Mesenchymal stem cell (in vitro differentiated cells and primary cell): ENCODE measurements around the gene CYP2A6.

Experiments
- DNase-seq: peaks from one replicate; pipeline ENCODE4 v3.0.0-alpha.2; 2013
- H2AFZ ChIP-seq: one replicate; pipeline ENCODE4 v1.6.1; 2013; ENCODE audit warnings: low read depth, mild to moderate bottlenecking, control low read depth, inconsistent platforms, low read length, moderate library complexity
- H2AK5ac ChIP-seq: 2 replicates; pipeline ENCODE4 v1.6.1; 2013; ENCODE audit warnings: low read length, moderate library complexity, mild to moderate bottlenecking, inconsistent platforms; ENCODE audit not compliant: severe bottlenecking
- H2BK120ac ChIP-seq: one replicate; pipeline ENCODE4 v1.6.1; 2013; ENCODE audit warnings: low read depth, mild to moderate bottlenecking, inconsistent platforms, low read length, moderate library complexity
- H2BK12ac ChIP-seq, 2 experiments: one replicate each; pipeline ENCODE4 v1.6.1; 2013; ENCODE audit warnings: inconsistent platforms in 2 of 2, low read length in 2 of 2, mild to moderate bottlenecking in 2 of 2, moderate library complexity in 2 of 2, control low read depth in 1 of 2
- H2BK15ac ChIP-seq: one replicate; pipeline ENCODE4 v1.6.1; 2013; ENCODE audit warnings: mild to moderate bottlenecking, low read depth, inconsistent platforms; ENCODE audit not compliant: poor library complexity, severe bottlenecking
- H2BK5ac ChIP-seq: 2 replicates; pipeline ENCODE4 v1.6.1; 2013; ENCODE audit warnings: low read depth, mild to moderate bottlenecking, low read length, control low read depth, inconsistent platforms; ENCODE audit not compliant: poor library complexity, severe bottlenecking
- H3K14ac ChIP-seq, 2 experiments: one replicate each; pipeline ENCODE4 v1.6.1; 2013; ENCODE audit warnings: inconsistent platforms in 2 of 2, low read length in 2 of 2, control low read depth in 1 of 2, mild to moderate bottlenecking in 1 of 2, moderate library complexity in 1 of 2
- H3K18ac ChIP-seq, 2 experiments: one replicate each; pipeline ENCODE4 v1.6.1; 2013; ENCODE audit warnings: inconsistent platforms in 2 of 2, low read length in 2 of 2, control low read depth in 1 of 2, low read depth in 1 of 2, mild to moderate bottlenecking in 1 of 2
- H3K23ac ChIP-seq, 2 experiments: one replicate each; pipeline ENCODE4 v1.6.1; 2013; ENCODE audit warnings: inconsistent platforms in 2 of 2, low read length in 2 of 2, mild to moderate bottlenecking in 2 of 2, moderate library complexity in 2 of 2, control low read depth in 1 of 2
- H3K27ac ChIP-seq: 2 replicates; pipeline ENCODE4 v1.5.1; 2013; ENCODE audit warnings: mild to moderate bottlenecking, moderate library complexity, low read length, control low read depth, inconsistent platforms; ENCODE audit not compliant: poor library complexity, severe bottlenecking
- H3K27me3 ChIP-seq, 2 experiments: 2 replicates each; pipeline versions ENCODE4 v1.6.1 to v1.7.0; 2013; ENCODE audit warnings: low read length in 2 of 2, mild to moderate bottlenecking in 2 of 2, moderate library complexity in 2 of 2, control low read depth in 1 of 2, inconsistent platforms in 1 of 2; ENCODE audit not compliant: control insufficient read depth in 1 of 2, insufficient read depth in 1 of 2
- H3K36me3 ChIP-seq, 2 experiments: 2 replicates each; pipeline versions ENCODE4 v1.6.1 to v1.7.0; 2013; ENCODE audit warnings: low read length in 2 of 2, control low read depth in 1 of 2, inconsistent platforms in 1 of 2, low read depth in 1 of 2, mild to moderate bottlenecking in 1 of 2; ENCODE audit not compliant: insufficient read depth in 2 of 2, control insufficient read depth in 1 of 2
- H3K4ac ChIP-seq, 2 experiments: one replicate each; pipeline ENCODE4 v1.6.1; 2013; ENCODE audit warnings: inconsistent platforms in 2 of 2, low read length in 2 of 2, mild to moderate bottlenecking in 2 of 2, moderate library complexity in 2 of 2, control low read depth in 1 of 2, low read depth in 1 of 2
- H3K4me1 ChIP-seq: 2 replicates; pipeline ENCODE4 v1.6.1; 2013; ENCODE audit warnings: low read depth, low read length, control low read depth; ENCODE audit not compliant: control insufficient read depth, insufficient read depth
- H3K4me2 ChIP-seq: 2 replicates; pipeline ENCODE4 v1.6.1; 2013; ENCODE audit warnings: low read length, mild to moderate bottlenecking, inconsistent platforms; ENCODE audit not compliant: poor library complexity, severe bottlenecking
- H3K4me3 ChIP-seq, 2 experiments: 2 replicates each; pipeline versions ENCODE4 v1.5.1 to v1.7.0; 2013; ENCODE audit warnings: low read length in 2 of 2, mild to moderate bottlenecking in 2 of 2, control low read depth in 1 of 2, low read depth in 1 of 2; ENCODE audit not compliant: insufficient read depth in 1 of 2
- H3K79me1 ChIP-seq: replicated peaks from 2 replicates; pipeline ENCODE4 v1.6.1; 2013; ENCODE audit warnings: mild to moderate bottlenecking, control low read depth, low read length, inconsistent platforms; ENCODE audit not compliant: poor library complexity, severe bottlenecking
- H3K9ac ChIP-seq: 2 replicates; pipeline ENCODE4 v1.7.0; 2013; ENCODE audit warnings: mild to moderate bottlenecking, low read length, moderate library complexity
- H3K9me3 ChIP-seq: 2 replicates; pipeline ENCODE4 v1.7.0; 2013; ENCODE audit warnings: mild to moderate bottlenecking, low read length; ENCODE audit not compliant: control insufficient read depth
- H4K8ac ChIP-seq: one replicate; pipeline ENCODE4 v1.6.1; 2013; ENCODE audit warnings: inconsistent platforms, mild to moderate bottlenecking, low read length, moderate library complexity
- H4K91ac ChIP-seq: one replicate; pipeline ENCODE4 v1.6.1; 2013; ENCODE audit warnings: mild to moderate bottlenecking, low read length, inconsistent platforms
- WGBS: methylation state at CpG from one replicate; pipeline ENCODE4 v1.1.7; 2013; ENCODE audit warnings: mixed read lengths; 5-methylcytosine and 5-hydroxymethylcytosine counted together

Gene CYP2A6

DNA sequence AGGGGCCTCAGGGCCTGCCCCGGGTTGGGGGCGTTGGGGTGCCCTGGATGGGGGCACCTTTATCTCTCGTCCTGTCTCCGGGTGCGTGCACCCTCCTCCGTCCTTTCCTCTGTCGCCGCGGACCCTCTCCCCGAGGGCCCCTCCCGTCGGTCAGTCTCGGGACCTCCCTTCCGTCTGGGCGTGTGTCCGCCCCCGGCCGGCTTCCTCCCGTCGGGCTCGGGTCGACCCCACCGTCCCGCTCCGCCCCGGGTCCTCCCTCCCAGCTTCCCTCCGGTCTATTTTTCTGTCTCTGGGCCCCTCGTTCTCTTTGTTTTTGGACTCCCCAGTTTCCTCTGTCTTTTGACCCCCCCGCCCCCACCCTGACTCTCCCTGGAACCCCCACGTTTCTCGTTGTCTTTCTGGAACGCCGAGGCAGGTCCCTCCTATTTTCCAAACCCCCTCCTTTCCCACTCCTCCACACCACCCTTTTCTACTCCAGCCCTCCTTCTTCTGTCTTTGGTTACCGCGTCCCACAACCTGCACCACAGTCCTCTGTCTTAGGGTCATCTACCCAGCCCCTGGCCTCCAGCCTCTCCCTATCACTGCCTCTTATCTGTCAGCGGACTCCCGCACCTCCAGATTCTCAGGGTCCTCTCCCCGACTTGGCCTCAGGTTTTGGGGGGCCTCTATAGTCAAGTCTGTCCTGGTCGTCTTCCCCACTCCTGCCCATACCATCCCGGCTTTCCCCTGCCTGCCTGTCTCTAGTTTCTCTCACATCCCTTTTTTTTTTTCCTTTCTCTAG, 50.5 kb downstream of the CYP2A6 start:
- Histone ChIP-seq H3K4me1 (peaks cover 46% of the 10 kb centered on the region), H3K9me3 (no peaks in the 10 kb centered on the region), H3K23ac (peak overlapping the region in 1 of 2 experiments; percentile 78), H4K91ac (peak overlapping the region; percentile 92), H3K27ac (peak overlapping the region; percentile 69), H2BK15ac (no peak overlapping the region), H3K9ac (peak overlapping the region; percentile 93), H3K27me3 (no peaks in the 10 kb centered on the region), H2BK12ac (peak overlapping the region in 1 of 2 experiments; percentile 6), H3K4me3 (peak overlapping the region; percentile 72 to 83), H2BK5ac (peak overlapping the region; percentile 31), H4K8ac (peak overlapping the region; percentile 87), H2AFZ (no peak overlapping the region), H3K79me1 (peaks cover 2% of the 10 kb centered on the region), H2BK120ac (peak overlapping the region; percentile 95), H3K36me3 (peaks cover 44 to 54% of the 10 kb centered on the region in 2 experiments), H3K14ac (peak overlapping the region; percentile 5 to 94), H2AK5ac (no peak overlapping the region), H3K4ac (peak overlapping the region; percentile 86 to 96), H3K18ac (peak overlapping the region; percentile 86 to 93), H3K4me2 (peak overlapping the region; percentile 93)
- peak; percentile 37 for DNase-seq
- 3% methylated on average over 40 of the region's 40 CpGs for WGBS

DNA sequence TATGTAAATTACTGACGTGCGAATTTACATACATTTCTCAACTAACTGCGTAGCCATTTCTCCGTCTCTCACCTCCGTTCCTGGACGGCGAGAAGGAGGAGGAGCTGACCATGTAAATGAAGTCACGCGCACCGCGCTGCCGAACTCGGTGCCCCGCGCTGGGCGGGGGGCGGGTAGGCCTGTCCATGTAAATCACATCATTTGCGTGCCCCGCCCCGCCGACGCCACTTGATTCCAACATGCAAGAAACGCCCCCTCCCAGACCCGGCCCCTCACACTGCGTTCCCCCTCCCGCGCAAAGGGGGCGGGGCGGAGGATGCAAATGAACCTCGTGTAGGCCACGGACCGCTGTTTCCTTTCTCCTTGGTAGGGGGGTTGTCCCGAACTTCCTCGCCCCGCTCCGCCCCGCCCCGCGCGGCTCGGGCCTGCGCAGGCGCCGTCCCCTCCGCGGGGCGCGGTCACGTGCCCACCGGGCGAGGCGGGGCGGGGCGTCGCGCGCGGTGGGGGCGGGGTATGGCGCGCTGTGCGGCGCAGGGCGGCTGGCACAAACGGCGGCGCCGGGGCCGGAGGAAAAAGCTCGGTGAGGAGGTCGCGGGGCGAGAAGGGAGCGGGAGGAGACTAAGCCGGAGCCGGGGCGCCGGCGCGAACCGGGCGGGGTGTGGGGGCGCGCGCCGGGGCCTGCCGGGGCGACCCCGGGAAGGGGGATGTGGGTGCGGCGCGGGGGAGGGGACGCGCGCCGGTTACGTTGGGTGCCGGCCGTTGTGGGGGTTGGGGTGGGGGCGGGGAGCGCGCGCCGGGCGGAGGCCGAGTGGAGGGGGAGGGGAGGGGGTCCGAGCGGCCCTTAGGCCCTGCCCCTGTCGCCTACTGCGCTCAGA, 51.3 kb downstream of the CYP2A6 start, which contains the start of gene EGLN2:
Gene EGLN2, plus strand, starts transcription at position 509 of the 875 bp plus-strand sequence. CDS start 1,382 bp downstream, outside the sequence.
- DNase-seq, result peak; percentile 100
- Histone ChIP-seq H3K23ac (peak within 1 kb of the TSS in 1 of 2 experiments; percentile 78), H2BK12ac (peak within 1 kb of the TSS in 1 of 2 experiments; percentile 46), H4K91ac (peak within 1 kb of the TSS; percentile 92), H3K9ac (peak within 1 kb of the TSS; percentile 93), H3K18ac (peak within 1 kb of the TSS; percentile 86 to 93), H3K4me1 (peaks cover 41% of the 10 kb centered on the region), H3K27me3 (no peaks in the 10 kb centered on the region), H3K4me2 (peak within 1 kb of the TSS; percentile 93), H4K8ac (peak within 1 kb of the TSS; percentile 87), H2AFZ (no peak within 1 kb of the TSS), H3K9me3 (no peaks in the 10 kb centered on the region), H2BK5ac (peak within 1 kb of the TSS; percentile 78), H3K14ac (peak within 1 kb of the TSS; percentile 5 to 94), H3K4me3 (peak within 1 kb of the TSS; percentile 72 to 83), H2BK120ac (peak within 1 kb of the TSS; percentile 95), H3K79me1 (peaks cover 2% of the 10 kb centered on the region), H3K36me3 (peaks cover 35 to 46% of the 10 kb centered on the region in 2 experiments), H2AK5ac (no peak within 1 kb of the TSS), H3K27ac (peak within 1 kb of the TSS; percentile 91), H2BK15ac (peak within 1 kb of the TSS; percentile 94), H3K4ac (peak within 1 kb of the TSS; percentile 86 to 96)
- WGBS, result 0% methylated on average over 35 of the region's 110 CpGs

DNA sequence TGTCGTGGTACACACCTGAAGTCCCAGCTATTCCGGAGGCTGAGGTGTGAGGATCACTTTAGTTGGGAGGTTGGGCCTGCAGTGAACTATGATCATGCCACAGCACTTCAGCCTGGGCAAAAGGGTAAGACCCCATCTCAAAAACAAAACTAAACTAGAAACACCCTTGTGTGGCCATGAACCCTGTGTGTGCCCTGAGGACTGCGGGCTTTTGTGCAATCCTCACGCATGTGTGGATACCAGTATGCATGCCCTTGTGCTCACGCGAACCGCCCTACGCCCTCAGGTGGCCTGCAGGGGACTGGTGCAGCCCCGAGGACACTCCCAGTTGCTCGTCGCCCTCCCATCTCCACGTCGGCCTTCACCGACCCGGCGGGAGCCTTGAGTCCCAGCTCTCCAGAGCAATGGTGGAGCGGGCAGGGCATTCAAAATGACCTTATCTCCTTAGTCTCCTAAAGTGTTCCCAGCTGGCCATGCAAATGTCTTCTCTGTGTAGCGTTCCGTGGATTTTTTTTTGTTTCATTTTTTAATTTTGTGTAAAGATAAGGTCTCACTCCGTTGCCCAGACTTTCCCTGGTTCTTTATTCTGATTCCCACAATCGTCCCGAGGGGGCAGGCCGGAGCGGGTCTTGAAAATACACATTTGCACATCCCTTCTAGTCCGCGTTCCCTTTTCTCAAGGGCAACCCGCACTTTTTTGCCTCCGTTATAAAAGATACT, 52.1 kb downstream of the CYP2A6 start:
- peaks cover 2% of the 10 kb centered on the region for H3K79me1 ChIP-seq
- peak overlapping the region in 1 of 2 experiments; percentile 27 for H3K4ac ChIP-seq
- H2BK15ac ChIP-seq, result no peak overlapping the region
- H4K8ac ChIP-seq, result peak overlapping the region; percentile 87
- DNase-seq, result peak; percentile 83
- no peaks in the 10 kb centered on the region for H3K27me3 ChIP-seq
- WGBS, result 13% methylated on average over 25 of the region's 28 CpGs
- H3K4me1 ChIP-seq, result peaks cover 33% of the 10 kb centered on the region
- H2AFZ ChIP-seq, result no peak overlapping the region
- no peak overlapping the region for H2AK5ac ChIP-seq
- H3K4me2 ChIP-seq, result peak overlapping the region; percentile 40
- peak overlapping the region; percentile 91 for H3K27ac ChIP-seq
- H3K23ac ChIP-seq, result no peak overlapping the region
- H3K36me3 ChIP-seq, result peaks cover 27 to 41% of the 10 kb centered on the region in 2 experiments
- H4K91ac ChIP-seq, result peak overlapping the region; percentile 85
- no peaks in the 10 kb centered on the region for H3K9me3 ChIP-seq
- H2BK120ac ChIP-seq, result no peak overlapping the region
- H2BK5ac ChIP-seq, result no peak overlapping the region
- peak overlapping the region; percentile 93 for H3K9ac ChIP-seq
- H3K14ac ChIP-seq, result peak overlapping the region in 1 of 2 experiments; percentile 13
- peak overlapping the region; percentile 28 to 82 for H3K4me3 ChIP-seq
- H2BK12ac ChIP-seq, result peak overlapping the region in 1 of 2 experiments; percentile 47
- peak overlapping the region; percentile 58 to 67 for H3K18ac ChIP-seq
